HG03575 (cell line): ENCODE data around the gene DIPK2B.

Source experiments
- ATAC-seq: cut with Tn5 transposase; IDR thresholded peaks from one replicate; pipeline ENCODE4 v1.9.1; 2021; ENCODE audit not compliant: unreplicated experiment, insufficient number of reproducible peaks, low FRiP score; ENCODE audit errors: extremely low read depth

The DIPK2B gene

GRCh38 chrX:45164995-45165394 is 35.7 kb downstream of the DIPK2B start:
- ATAC-seq = no peak

GRCh38 chrX:45164021-45164621 is 36.6 kb downstream of the DIPK2B start:
- ATAC-seq = no peak

GRCh38 chrX:45157647-45158046 is 43.0 kb downstream of the DIPK2B start:
- no peak for ATAC-seq

- ATAC-seq = no peak
Measured at GRCh38 chrX:45154462-45154861, 46.2 kb downstream of the DIPK2B start.

- no peak for ATAC-seq
Measured at GRCh38 chrX:45154033-45154360, 46.7 kb downstream of the DIPK2B start.
